ENCODE data around the gene IFNA1.
"Not testable (repeated sequence)": the region's sequence is repeated elsewhere in the genome, so short reads cannot be mapped to it uniquely, and the experiment has no call there.

The IFNA1 gene

DNA sequence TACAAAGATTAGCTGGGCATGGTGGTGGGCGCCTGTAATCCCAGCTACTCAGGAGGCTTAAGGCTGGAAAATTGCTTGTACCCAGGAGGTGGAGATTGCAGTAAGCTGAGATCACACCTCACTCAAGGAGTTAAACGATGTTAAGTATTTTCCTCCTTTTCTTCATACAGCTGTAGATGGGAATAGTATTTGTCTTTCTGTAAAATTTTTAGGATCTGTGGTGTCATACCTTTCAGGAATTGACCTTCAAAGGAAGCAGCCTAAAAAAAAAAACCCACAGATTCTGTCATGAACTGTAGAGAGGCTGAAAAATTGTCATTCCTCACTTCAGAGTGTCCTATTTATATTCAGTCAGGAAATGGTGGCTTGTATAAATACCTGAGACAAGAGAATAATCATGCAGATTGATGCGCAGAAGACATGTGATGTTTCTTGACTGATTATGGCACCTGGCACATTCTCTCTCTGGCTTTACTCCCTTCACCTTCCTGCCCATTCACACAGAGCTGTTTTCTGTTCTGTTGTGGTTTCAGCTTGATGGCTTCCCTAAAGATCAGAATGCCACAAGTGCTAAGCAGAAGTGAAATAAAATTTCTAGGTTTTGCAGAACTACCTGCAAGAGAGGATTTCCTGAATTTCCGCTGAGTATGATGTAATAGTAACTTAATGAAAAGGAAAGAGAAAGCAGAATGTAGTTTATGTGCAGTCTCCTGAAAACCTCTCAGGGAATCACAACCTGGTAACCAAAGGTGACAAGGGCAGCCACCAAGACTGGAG, 3.8 kb downstream of the IFNA1 start:
- no peak for DNase-seq (ENCODE audit: low spot score)
- no peak for FAIRE-seq

DNA sequence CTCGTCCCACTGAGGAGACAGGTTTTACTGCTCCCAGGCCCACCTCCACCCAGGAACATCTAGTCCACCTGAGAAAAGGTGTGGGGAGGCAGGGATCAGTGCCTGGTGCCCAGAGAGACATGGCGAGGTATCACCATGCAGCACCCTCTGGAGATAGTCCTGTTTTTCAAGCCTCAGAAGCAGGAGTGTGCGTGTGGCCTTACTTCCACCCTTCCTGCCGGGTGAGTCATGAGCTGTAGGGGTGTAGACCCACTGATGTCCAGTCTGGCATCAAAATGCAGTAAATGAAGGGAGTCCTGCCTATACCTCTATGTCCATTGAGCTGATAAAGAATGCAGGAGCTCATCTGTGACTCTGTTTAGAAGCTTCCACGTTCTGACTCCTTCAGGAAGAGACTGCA, 9.1 kb downstream of the IFNA1 start:
- FAIRE-seq; DNase-seq (ENCODE audit: low spot score): not testable (repeated sequence)

DNA sequence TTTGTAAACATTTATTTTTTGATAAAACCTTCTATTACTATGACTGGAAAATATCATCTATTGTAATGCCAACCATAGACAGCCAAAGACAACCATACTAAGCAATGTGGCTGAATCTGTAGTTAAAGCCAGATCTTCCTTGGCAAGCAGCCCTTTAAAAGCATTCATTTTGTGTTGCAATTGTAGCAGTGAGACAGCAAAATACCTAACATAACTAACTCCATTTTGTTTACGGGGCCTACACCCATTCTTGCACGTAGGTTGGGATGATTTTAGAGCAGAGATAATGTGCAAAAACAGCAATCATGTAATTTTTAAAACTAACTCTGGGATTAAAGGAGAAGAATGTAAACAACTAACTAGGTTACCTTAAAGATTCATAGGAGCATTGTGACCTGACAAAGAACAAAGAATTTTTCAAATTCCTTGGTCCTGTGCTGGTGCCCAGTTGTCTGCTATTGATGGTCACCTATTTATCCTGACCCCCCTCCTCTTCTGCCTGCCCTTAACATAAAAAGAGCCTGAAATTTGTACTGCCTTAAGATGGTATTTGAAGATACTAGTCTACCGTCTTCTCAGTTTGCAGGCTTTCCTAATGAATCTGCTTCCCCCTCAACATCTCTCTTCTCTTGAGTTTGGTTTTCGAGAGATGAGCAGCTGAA, 10.6 kb downstream of the IFNA1 start:
- DNase-seq (ENCODE audit: low spot score) (no peak), FAIRE-seq (no peak)

DNA sequence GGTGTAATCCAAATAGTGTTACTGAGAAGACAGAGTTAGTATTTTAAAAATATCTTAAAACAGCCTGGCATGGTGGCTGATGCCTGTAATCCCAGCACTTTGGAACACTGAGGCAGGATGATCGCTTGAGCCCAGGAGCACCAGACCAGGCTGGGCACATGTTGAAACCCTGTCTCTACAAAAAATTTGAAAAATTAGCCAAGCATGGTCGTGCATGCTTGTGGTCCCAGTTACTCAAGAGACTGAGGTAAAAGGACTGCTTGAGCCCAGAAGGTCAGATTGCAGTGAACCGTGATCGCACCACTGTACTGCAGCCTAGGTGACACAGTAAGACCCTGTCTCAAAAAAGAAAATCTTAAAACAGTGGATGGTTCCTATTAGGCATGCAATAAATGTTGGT, 12.4 kb downstream of the IFNA1 start:
- FAIRE-seq (no peak), DNase-seq (ENCODE audit: low spot score) (no peak)

DNA sequence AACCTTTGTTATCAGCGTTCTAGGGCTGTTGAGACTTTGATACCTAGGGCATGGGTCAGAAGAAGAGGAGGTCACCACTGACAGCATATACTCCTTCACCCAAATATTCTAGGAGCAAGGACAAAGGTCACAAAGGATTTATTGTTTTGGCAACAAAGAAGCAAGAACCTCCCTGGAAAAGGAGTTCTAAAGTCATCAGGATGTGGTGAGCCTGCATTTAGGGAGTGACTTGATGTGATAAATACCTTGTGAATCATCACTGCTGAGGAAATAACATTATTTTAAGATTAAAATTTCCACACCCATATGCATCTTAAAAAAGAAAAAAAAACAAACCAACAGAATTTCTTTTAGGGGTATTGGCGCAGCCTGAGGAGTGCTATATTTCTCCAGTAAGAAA, 13.9 kb downstream of the IFNA1 start:
- DNase-seq (ENCODE audit: low spot score) (peak; percentile 17), FAIRE-seq (no peak)

DNA sequence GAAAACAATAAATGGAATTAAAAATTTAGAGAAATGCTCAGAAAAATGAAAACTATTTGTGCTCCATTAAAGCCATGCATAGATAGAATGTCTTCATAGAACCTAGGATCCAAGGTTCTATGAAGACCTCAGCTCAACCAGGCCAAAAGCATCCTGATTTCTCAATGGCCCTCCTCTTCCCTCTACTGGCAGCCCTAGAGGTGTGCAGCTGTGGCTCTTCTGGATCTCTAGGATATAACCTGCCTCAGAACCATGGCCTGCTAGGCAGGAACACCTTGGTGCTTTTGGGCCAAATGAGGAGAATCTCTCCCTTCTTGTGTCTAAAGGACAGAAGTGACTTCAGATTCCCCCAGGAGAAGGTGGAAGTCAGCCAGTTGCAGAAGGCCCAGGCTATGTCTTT, 15.1 kb downstream of the IFNA1 start:
- DNase-seq (ENCODE audit: low spot score) (peak; percentile 32), FAIRE-seq (no peak)

DNA sequence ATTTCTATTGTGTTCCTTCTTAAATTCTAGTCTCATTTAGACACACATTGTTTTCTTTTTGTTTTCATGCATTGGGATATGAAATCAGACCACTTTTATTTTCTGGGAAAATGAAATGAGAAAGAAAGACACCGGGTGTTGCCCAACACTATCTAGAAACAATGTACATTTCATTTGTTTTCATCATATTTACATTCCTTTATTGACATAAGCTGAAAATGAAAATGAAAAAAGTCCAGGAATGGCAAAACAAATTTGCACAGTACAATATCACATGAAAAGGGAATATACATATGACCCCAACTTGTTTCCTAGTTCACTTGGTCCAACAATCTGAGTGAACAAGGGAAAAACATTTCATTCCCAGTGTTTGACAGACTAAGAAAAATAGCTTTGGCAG, 21.1 kb downstream of the IFNA1 start:
- DNase-seq (ENCODE audit: low spot score) (no peak), FAIRE-seq (no peak)

DNA sequence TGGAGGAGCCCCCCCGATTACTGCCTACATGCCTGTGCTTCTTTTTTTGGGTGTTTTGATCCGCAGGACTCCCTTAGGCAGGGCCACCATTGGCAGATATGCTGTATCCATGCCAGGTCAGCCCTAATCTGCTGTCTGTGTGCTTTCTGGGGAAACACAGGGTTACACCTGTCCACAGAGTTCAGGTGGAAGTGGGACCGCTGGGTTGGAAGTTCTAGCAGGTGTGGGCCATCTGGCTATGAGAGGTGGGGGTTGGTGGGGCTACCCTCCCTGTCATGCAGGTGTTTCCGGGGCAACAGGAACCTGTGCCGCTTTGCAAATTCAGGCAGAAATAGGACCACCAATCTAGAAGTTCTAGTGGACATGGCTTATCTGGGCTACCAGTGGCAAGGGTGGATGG, 24.9 kb downstream of the IFNA1 start:
- DNase-seq (ENCODE audit: low spot score) (no peak), FAIRE-seq (no peak)

DNA sequence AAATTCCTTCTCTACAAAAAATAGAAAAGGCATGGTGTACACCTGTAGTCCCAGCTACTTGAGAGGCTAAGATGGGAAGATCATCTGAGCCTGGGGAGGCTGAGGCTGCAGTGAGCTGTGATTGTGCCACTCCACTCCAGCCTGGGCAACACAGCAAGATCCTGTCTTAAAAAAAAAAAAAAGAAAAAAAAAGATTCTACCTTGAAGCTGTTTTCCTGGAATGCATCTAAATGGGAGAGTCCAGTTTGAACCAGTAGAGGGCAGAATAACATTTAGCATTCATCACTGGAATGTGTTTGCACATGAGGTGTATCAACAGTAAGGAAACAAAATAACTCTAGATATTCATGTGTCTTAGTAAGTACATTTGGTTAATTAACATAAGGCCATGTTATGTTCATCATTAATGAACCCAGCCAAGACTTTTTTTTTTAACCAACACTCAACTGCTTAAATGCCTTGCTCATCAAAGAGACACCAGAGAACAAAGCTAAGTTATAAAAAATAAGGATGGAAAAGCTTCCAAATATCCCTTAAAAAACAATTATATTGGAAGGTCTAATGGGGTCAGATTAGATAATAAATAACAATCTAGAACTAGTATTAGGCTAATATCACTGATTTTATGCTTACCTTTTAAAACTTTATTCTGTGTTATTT, 25.8 kb downstream of the IFNA1 start:
- FAIRE-seq (no peak), DNase-seq (ENCODE audit: low spot score) (peak; percentile 40)

DNA sequence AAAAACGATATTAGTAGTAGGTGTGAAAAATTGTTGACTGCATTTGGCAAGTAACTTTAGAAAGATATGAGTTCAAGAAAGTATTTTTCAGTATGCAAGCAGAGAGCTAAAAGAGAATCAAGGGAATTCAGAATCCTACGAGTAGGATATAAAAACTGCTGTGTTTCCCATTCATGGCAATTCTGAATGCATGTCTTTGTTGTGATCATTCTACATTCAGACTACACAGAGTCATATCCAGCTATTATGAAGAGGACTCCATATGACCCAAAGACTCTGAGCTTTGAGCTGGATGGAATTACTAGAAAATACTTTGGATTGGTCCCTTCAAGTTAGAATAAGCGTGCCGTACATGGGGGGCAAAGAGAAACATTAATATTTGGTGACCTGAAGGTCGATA, 29.9 kb downstream of the IFNA1 start:
- FAIRE-seq (no peak), DNase-seq (ENCODE audit: low spot score) (no peak)

DNA sequence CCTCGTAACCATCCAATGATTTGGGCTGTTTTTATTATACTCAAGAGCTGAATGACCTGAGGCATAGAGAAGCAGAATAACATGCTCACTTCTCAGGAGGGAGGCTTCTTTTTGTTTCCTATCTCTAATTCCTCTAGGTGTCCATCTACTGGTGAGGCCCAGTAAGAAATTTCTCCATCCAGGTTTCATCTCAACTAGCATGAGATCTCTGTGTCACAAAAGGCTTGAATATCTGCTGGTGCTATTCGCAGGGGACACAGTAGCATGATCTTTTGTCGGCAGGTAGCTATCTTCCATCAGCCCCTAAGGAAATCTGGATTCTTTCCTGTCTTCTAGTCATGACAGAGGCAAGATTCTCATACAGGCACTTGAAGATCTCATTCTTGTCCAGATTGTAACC, 33.0 kb downstream of the IFNA1 start:
- DNase-seq (ENCODE audit: low spot score) (no peak), FAIRE-seq (no peak)

DNA sequence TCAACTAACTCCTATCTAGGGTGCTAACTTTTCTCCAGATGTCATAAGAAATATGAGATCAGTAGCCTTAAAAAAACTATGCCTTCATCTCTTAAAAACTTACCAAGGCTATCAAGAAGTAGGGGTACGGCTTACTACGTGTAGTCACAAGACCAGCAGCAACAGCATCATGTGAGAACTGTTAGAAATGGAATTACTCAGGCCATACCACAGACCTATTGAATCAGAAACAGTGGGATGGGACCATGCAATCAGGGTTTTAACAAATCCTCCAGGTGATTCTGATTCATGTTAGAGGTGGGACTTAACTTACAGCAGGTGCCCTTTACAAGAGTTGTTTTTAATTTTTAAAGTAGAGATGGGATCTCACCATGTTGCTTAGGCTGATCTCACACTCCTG, 37.2 kb downstream of the IFNA1 start:
- FAIRE-seq: no peak
- DNase-seq (ENCODE audit: low spot score): no peak

DNA sequence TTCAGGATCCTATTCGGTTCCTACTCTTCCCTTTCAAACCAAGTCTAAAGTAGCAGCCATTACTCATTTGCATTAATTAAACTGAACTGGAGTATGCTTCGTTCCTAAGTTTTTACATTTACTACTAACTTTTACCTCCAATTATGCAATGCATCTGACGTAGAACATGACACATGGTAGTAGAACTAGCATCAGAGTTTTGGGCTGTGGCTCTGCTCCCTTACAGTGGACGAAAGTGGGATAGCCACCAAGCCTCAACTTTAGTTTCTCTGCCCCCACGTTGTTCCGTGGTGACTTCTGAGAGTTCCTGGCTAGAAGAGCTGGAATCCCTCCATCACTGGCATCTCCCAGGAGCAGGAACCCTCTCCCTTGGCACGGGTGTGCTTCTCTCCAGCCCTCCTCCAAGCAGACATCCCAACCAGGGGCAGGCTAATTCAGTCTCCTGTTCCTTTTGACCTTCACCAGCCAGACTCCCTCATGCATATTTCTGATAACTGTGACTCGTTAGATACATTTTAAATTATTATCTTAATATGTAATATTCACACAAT, 39.0 kb downstream of the IFNA1 start:
- DNase-seq (ENCODE audit: low spot score): no peak
- FAIRE-seq: no peak

DNA sequence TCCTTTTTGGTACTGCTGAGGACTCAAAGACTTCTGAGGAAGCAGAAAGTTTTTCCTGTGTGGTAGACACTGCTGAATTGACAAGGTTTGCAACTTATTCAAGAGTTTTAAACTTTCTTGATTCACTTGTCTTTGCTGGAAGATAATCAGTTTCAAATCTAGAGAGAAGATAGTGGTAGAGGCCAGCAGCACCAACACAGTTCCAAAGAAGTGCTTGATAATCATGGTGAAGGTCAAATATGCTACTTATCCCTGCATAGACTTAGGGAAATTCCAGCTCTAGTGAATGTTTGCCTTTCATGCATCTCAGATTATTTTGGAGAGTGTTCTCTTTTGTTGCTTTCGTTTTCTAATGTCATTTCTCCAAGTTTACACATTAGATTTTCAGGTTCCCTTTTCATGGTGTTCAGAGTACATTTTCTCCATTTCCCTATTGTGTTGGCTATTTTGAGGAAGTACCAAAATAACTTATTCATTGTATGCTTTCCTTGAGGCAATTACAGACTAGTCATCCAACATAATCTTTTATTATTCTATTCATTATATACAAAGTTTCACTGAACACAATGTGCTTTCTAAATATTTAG, 41.3 kb downstream of the IFNA1 start:
- DNase-seq (ENCODE audit: low spot score) (no peak), FAIRE-seq (no peak)

DNA sequence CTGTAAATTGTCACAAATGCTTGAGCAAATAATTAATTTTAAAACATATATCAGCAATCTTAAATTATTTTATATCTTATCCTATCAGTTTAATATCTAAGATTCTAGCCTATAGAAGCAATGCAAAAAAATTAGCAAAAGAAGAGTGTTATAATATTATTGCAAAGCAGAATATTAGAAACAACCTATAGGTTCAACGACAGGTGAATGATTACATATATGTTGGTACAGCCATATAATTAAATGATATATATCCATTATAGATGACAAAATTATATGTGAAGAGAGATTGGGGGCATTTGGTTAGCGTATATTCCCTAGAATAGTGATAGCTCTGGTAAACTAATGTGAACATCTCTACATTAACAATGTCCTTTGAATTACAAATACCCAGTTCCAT, 42.0 kb downstream of the IFNA1 start, which contains the start of gene IFNE:
TSS of gene IFNE (minus strand) at position 101 of the 400 bp plus-strand sequence. CDS start 619 bp downstream, outside the sequence.
- FAIRE-seq: no peak

More for the DNA sequence above, 42.0 kb downstream of the IFNA1 start, which contains the start of gene IFNE:
- DNase-seq (ENCODE audit: low spot score): no peak

Data from urothelium cell line (cell line).